ENCODE results near the gene NUP160. TPM values are rescaled to one million over a fixed set of nuclear protein-coding genes. Genes with fewer than 3 reads are reported as not detected.
"Not testable (repeated sequence)": the region's sequence is repeated elsewhere in the genome, so short reads cannot be mapped to it uniquely, and the experiment has no call there.

NUP160 gene
- total and polyA plus RNA-seq, 2 of the 13 experiments (the other 11 are each of a cell fraction or from before 2014, with no cell fraction given): 28.3 to 43.5 TPM

DNA sequence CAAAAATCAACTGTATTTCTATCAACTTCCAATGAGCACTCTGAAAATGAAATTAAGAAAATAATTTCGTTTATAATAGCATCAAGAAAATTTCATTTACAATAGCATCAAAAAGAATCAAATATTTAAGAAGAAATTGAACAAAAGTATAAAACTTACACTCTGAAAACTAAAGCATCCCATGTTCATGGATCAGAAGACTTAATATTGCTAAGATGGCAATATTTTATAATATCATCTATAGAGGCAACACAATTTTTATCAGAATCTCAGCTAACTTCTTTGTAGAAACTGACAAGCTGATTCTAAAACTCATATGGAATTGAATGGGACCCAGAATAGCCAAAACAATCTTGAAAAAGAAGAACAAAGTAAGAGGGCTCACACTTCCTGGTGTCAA, 19.9 kb downstream of the NUP160 start:
- no TSS peak for BruUV-seq (replicated peaks)
- ATAC-seq (no peak), DNase-seq (ENCODE audit: low spot score) (no peak), FAIRE-seq (no peak)
- Histone ChIP-seq H3K4me1 (ENCODE audit: insufficient read depth, low read length) (no peaks in the 10 kb centered on the region), H3K27ac (ENCODE audit: extremely low read length, insufficient read depth, low read length) (no peak overlapping the region), H3K4me3 (replicated peaks in 1 of 3; ENCODE audit: insufficient read depth in 1 of 3, low read depth in 2 of 3, low read length in 3 of 3) (no peak overlapping the region), H3K9me3 (ENCODE audit: low read length) (no peaks in the 10 kb centered on the region), H3K4me2 (ENCODE audit: low read depth, low read length) (no peak overlapping the region), H3K36me3 (replicated peaks in 1 of 2; ENCODE audit: control insufficient read depth in 1 of 2, insufficient read depth in 2 of 2, low read length in 2 of 2) (peaks cover 4 to 46% of the 10 kb centered on the region in 2 experiments; a peak in 4 of 5 replicates), H3K79me2 (ENCODE audit: insufficient read depth, low read length) (peaks cover 28% of the 10 kb centered on the region), H2AFZ (ENCODE audit: low read length) (no peak overlapping the region), H4K20me1 (ENCODE audit: insufficient read depth, low read length) (no peaks in the 10 kb centered on the region), H3K27me3 (ENCODE audit: control insufficient read depth in 1 of 2, insufficient read depth in 2 of 2, low read length in 2 of 2) (no peaks in the 10 kb centered on the region), H3K9ac (ENCODE audit: insufficient read depth, low read depth, low read length) (no peak overlapping the region)
- POLR2A ChIA-PET: no interaction called here
- intact Hi-C loops (cut with micrococcal nuclease; ENCODE audit: unreplicated experiment): no loop called here
- 93% methylated on average over 1 of the region's 1 CpG for WGBS (ENCODE audit: low lambda C conversion rate)
- in situ Hi-C loops (cut with HindIII; ENCODE audit: extremely low pct_ligation_motif_present, low pct_unique_long_range_greater_than_20kb): no loop called here
- CTCF ChIA-PET (ENCODE audit: low intra/inter-chr PET ratio, low total read pairs): no interaction called here
- TF ChIP-seq, protein P1, sequence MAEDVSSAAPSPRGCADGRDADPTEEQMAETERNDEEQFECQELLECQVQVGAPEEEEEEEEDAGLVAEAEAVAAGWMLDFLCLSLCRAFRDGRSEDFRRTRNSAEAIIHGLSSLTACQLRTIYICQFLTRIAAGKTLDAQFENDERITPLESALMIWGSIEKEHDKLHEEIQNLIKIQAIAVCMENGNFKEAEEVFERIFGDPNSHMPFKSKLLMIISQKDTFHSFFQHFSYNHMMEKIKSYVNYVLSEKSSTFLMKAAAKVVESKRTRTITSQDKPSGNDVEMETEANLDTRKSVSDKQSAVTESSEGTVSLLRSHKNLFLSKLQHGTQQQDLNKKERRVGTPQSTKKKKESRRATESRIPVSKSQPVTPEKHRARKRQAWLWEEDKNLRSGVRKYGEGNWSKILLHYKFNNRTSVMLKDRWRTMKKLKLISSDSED (CRISPR knock-in tag; IDR thresholded peaks at IDR 0.05): no peak
- 0 out of 4 replicates have a peak, but pooled peaks have one; percentile 15 to 42 for TF ChIP-seq MAFK (conservative IDR thresholded peaks at IDR 0.05 in 1 of 2, IDR thresholded peaks at IDR 0.05 in 1 of 2; ENCODE audit: low read length in 2 of 2)
- TF ChIP-seq NBN (conservative IDR thresholded peaks at IDR 0.05): no peak
- no peak for TF ChIP-seq FIP1L1 (IDR thresholded peaks at IDR 0.05; ENCODE audit: borderline replicate concordance, insufficient read depth, low read depth, low read length)
- no peak for TF ChIP-seq SYNCRIP (IDR thresholded peaks at IDR 0.05; ENCODE audit: insufficient read depth, low read depth, low read length)
- TF ChIP-seq, protein P2, sequence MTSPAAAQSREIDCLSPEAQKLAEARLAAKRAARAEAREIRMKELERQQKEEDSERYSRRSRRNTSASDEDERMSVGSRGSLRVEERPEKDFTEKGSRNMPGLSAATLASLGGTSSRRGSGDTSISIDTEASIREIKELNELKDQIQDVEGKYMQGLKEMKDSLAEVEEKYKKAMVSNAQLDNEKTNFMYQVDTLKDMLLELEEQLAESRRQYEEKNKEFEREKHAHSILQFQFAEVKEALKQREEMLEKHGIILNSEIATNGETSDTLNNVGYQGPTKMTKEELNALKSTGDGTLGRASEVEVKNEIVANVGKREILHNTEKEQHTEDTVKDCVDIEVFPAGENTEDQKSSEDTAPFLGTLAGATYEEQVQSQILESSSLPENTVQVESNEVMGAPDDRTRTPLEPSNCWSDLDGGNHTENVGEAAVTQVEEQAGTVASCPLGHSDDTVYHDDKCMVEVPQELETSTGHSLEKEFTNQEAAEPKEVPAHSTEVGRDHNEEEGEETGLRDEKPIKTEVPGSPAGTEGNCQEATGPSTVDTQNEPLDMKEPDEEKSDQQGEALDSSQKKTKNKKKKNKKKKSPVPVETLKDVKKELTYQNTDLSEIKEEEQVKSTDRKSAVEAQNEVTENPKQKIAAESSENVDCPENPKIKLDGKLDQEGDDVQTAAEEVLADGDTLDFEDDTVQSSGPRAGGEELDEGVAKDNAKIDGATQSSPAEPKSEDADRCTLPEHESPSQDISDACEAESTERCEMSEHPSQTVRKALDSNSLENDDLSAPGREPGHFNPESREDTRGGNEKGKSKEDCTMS (CRISPR knock-in tag; conservative IDR thresholded peaks at IDR 0.05): no peak

DNA sequence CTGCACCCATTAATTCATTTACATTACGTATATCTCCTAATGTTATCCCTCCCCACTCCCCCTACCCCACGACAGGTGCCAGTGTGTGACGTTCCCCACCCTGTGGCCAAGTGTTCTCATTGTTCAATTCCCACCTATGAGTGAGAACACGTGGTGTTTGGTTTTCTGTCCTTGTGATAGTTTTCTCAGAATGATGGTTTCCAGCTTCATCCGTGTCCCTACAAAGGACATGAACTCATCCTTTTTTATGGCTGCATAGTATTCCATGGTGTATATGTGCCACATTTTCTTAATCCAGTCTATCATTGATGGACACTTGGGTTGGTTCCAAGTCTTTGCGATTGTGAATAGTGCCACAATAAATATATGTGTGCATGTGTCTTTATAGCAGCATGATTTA, 25.5 kb downstream of the NUP160 start:
- H3K9ac ChIP-seq (ENCODE audit: insufficient read depth, low read depth, low read length); H3K27ac ChIP-seq (ENCODE audit: extremely low read length, insufficient read depth, low read length); H3K4me1 ChIP-seq (ENCODE audit: insufficient read depth, low read length); in situ Hi-C loops (cut with HindIII; ENCODE audit: extremely low pct_ligation_motif_present, low pct_unique_long_range_greater_than_20kb); CTCF ChIA-PET (ENCODE audit: low intra/inter-chr PET ratio, low total read pairs); BruUV-seq (replicated peaks); POLR2A ChIA-PET; FAIRE-seq; H3K79me2 ChIP-seq (ENCODE audit: insufficient read depth, low read length); H3K4me2 ChIP-seq (ENCODE audit: low read depth, low read length); H4K20me1 ChIP-seq (ENCODE audit: insufficient read depth, low read length); H3K4me3 ChIP-seq (replicated peaks in 1 of 3; ENCODE audit: insufficient read depth in 1 of 3, low read depth in 2 of 3, low read length in 3 of 3); intact Hi-C loops (cut with micrococcal nuclease; ENCODE audit: unreplicated experiment); H3K9me3 ChIP-seq (ENCODE audit: low read length); H2AFZ ChIP-seq (ENCODE audit: low read length); DNase-seq (ENCODE audit: low spot score); ATAC-seq; H3K27me3 ChIP-seq (ENCODE audit: control insufficient read depth in 1 of 2, insufficient read depth in 2 of 2, low read length in 2 of 2): not testable (repeated sequence)
- H3K36me3 ChIP-seq (replicated peaks in 1 of 2; ENCODE audit: control insufficient read depth in 1 of 2, insufficient read depth in 2 of 2, low read length in 2 of 2): peaks cover 9 to 59% of the 10 kb centered on the region in 2 experiments
- WGBS (ENCODE audit: low lambda C conversion rate): 98% methylated on average over 6 of the region's 6 CpGs

All from HepG2 (cell line).